GM23338 (cell line): ENCODE data around the gene SAAL1. TPM values are rescaled to one million over a fixed set of nuclear protein-coding genes. Genes with fewer than 3 reads are reported as not detected.

ENCODE experiments used
- ATAC-seq: fragments of 200-7000 bp; cut with Tn5 transposase; 3 replicates; pipeline ENCODE4 v1.9.1; 2020
- DNase-seq: peaks from one replicate; pipeline ENCODE4 v3.0.0-alpha.2; 2015; ENCODE audit warnings: low spot score
- H2AFZ ChIP-seq: fragments of 200-600 bp; sonication (generic); 2 replicates; pipeline ENCODE4 v1.8.0; 2016; ENCODE audit warnings: antibody characterized with exemption, mild to moderate bottlenecking, moderate library complexity
- H3F3A ChIP-seq: fragments of 200-600 bp; sonication (generic); replicated peaks from 2 replicates; pipeline ENCODE4 v1.8.0; 2017; ENCODE audit warnings: antibody characterized with exemption, mixed run types, low read depth
- H3K27ac ChIP-seq: fragments of 200-600 bp; sonication (generic); 2 replicates; pipeline ENCODE4 v1.6.1; 2016; ENCODE audit warnings: low read depth
- H3K27me3 ChIP-seq: fragments of 200-600 bp; sonication (generic); 2 replicates; pipeline ENCODE4 v1.8.0; 2016; ENCODE audit warnings: mild to moderate bottlenecking, mixed run types, moderate library complexity; ENCODE audit not compliant: insufficient read depth
- H3K36me3 ChIP-seq: fragments of 200-600 bp; sonication (generic); 2 replicates; pipeline ENCODE4 v1.8.0; 2016; ENCODE audit warnings: mild to moderate bottlenecking; ENCODE audit not compliant: insufficient read depth
- H3K4me1 ChIP-seq: fragments of 200-600 bp; sonication (generic); 2 replicates; pipeline ENCODE4 v1.8.0; 2016; ENCODE audit warnings: mild to moderate bottlenecking, moderate library complexity; ENCODE audit not compliant: insufficient read depth
- H3K4me2 ChIP-seq: fragments of 200-600 bp; sonication (generic); 2 replicates; pipeline ENCODE4 v1.7.1; 2017; ENCODE audit warnings: mixed run types
- H3K4me3 ChIP-seq: fragments of 200-600 bp; sonication (generic); 2 replicates; pipeline ENCODE4 v1.6.1; 2016; ENCODE audit warnings: mixed run types
- H3K79me2 ChIP-seq: fragments of 200-600 bp; sonication (generic); replicated peaks from 2 replicates; pipeline ENCODE4 v1.8.0; 2017; ENCODE audit warnings: mild to moderate bottlenecking; ENCODE audit not compliant: insufficient read depth
- H3K9me2 ChIP-seq: fragments of 200-600 bp; sonication (generic); 2 replicates; pipeline ENCODE4 v1.8.0; 2017; ENCODE audit not compliant: insufficient read depth
- H4K20me1 ChIP-seq: fragments of 200-600 bp; sonication (generic); replicated peaks from 2 replicates; pipeline ENCODE4 v1.8.0; 2017; ENCODE audit warnings: mild to moderate bottlenecking; ENCODE audit not compliant: insufficient read depth
- H3K27ac Mint-ChIP-seq: 2 replicates; pipeline ENCODE4 v1.8.0; 2020; ENCODE audit warnings: inconsistent platforms, mild to moderate bottlenecking, moderate library complexity, mixed read lengths
- H3K27me3 Mint-ChIP-seq: 3 replicates; pipeline ENCODE4 v1.8.0; 2022; ENCODE audit warnings: low read depth, mild to moderate bottlenecking, moderate library complexity, mixed read lengths, inconsistent platforms; ENCODE audit not compliant: insufficient read depth, poor library complexity
- H3K36me3 Mint-ChIP-seq: 3 replicates; pipeline ENCODE4 v1.8.0; 2021; ENCODE audit warnings: low read depth, mild to moderate bottlenecking, inconsistent platforms, moderate library complexity, mixed read lengths
- H3K4me1 Mint-ChIP-seq: 3 replicates; pipeline ENCODE4 v1.8.0; 2020; ENCODE audit warnings: mild to moderate bottlenecking, inconsistent platforms, mixed read lengths
- H3K4me3 Mint-ChIP-seq: 3 replicates; pipeline ENCODE4 v1.8.0; 2021; ENCODE audit warnings: moderate library complexity, mild to moderate bottlenecking, inconsistent platforms, mixed read lengths
- H3K9me3 Mint-ChIP-seq: 3 replicates; pipeline ENCODE4 v1.8.0; 2020; ENCODE audit warnings: moderate library complexity, mild to moderate bottlenecking, inconsistent platforms, mixed read lengths
- CREB1 ChIP-seq: fragments of 250-450 bp; sonication (Bioruptor Pico); IDR thresholded peaks from 2 replicates; pipeline ENCODE4 v1.5.0; 2020; ENCODE audit warnings: low read depth, mild to moderate bottlenecking, moderate library complexity
- CTCF ChIP-seq, 2 experiments: fragments of 200-600 bp in 1 of 2; sonication (generic) in 1 of 2; conservative IDR thresholded peaks; 2 replicates each; pipeline versions ENCODE4 v1.5.1 to v1.6.1; 2016 to 2017; ENCODE audit warnings: antibody characterized with exemption in 2 of 2, low read depth in 2 of 2, mild to moderate bottlenecking in 2 of 2, moderate library complexity in 1 of 2
- ETS1 ChIP-seq: IDR thresholded peaks from 2 replicates; pipeline ENCODE4 v1.6.1; 2016; ENCODE audit warnings: antibody characterized with exemption
- JUNB ChIP-seq: IDR thresholded peaks from one replicate; pipeline ENCODE4 v1.6.1; 2016; ENCODE audit warnings: antibody characterized with exemption; ENCODE audit not compliant: unreplicated experiment
- POLR2AphosphoS5 ChIP-seq: IDR thresholded peaks from 2 replicates; pipeline ENCODE4 v1.6.1; 2016; ENCODE audit warnings: antibody characterized with exemption, low read depth
- STAT1 ChIP-seq: IDR thresholded peaks from one replicate; pipeline ENCODE4 v1.6.1; 2016; ENCODE audit warnings: antibody characterized with exemption; ENCODE audit not compliant: unreplicated experiment
- ZNF114 ChIP-seq: fragments of 250-450 bp; sonication (Bioruptor Pico); IDR thresholded peaks from 2 replicates; pipeline ENCODE4 v1.5.0; 2020; ENCODE audit warnings: mild to moderate bottlenecking, moderate library complexity
- long read RNA-seq: library from polyadenylated mRNA; unstranded; transcript quantifications from one replicate; pipeline ENCODE4 v2.0.0, GENCODE V29; 2020; ENCODE audit not compliant: unreplicated experiment
- polyA plus RNA-seq: library from polyadenylated mRNA; unstranded; fragments of >200 nt; fragmentation: Nextera tagmentation; extraction: Ambion mirVana; gene quantifications from 2 replicates; pipeline ENCODE4 v1.2.1, GENCODE V29; 2016
- total RNA-seq: library from RNA; depleted of rRNA; stranded (reverse); fragments of >200 nt; shearing (Covaris generic); gene quantifications from 2 replicates; pipeline ENCODE4 v1.2.3, GENCODE V29; 2014; rRNA removed

SAAL1 gene
- total RNA-seq (45.9 and 55.1 TPM in 2 replicates), polyA plus RNA-seq (54.6 and 61.0 TPM in 2 replicates)
- long read RNA-seq, transcript SAAL1-202 (12 exons, 1,582 nt), result major isoform, 26 of 45 reads
- long read RNA-seq, partial matches to known transcripts, result 4 of 45 reads
- long read RNA-seq, other reads (novel, unspliced or antisense), result 11 of 45 reads

GRCh38 chr11:18105802-18106574 is at the start of gene SAAL1:
Gene SAAL1 (minus strand): TSS chr11:18106082. CDS start chr11:18106041, 41 bp downstream.
- no peak within 1 kb of the TSS for H3K27ac ChIP-seq
- H3K27ac Mint-ChIP-seq, result peak within 1 kb of the TSS; percentile 91
- peak; percentile 95 for DNase-seq

GRCh38 chr11:18151581-18151980 is 45.7 kb upstream of the SAAL1 start:
- no peak for ATAC-seq
- peaks cover 8% of the 10 kb centered on the region; the same call in 2 of the 3 replicates for H3K4me1 Mint-ChIP-seq
- H3K4me1 ChIP-seq, result peaks cover 6% of the 10 kb centered on the region; the same call in 1 of the 2 replicates
- H3K4me2 ChIP-seq, result peak overlapping the region; percentile 4; the same call in 1 of the 2 replicates
- H3K9me2 ChIP-seq, result 0 out of 2 replicates have a peak, but pooled peaks cover 15% of the 10 kb centered on the region
- H3K9me3 Mint-ChIP-seq, result peaks cover 5% of the 10 kb centered on the region
- no peak overlapping the region for H3K4me3 ChIP-seq
- H3K4me3 Mint-ChIP-seq, result no peak overlapping the region; the same call in 2 of the 3 replicates
- no peaks in the 10 kb centered on the region for H3F3A ChIP-seq
- peaks cover 2% of the 10 kb centered on the region for H3K27me3 Mint-ChIP-seq
- H3K36me3 ChIP-seq, result no peaks in the 10 kb centered on the region
- H2AFZ ChIP-seq, result no peak overlapping the region
- H3K27ac Mint-ChIP-seq, result no peak overlapping the region
- DNase-seq, result no peak
- H3K27me3 ChIP-seq, result no peaks in the 10 kb centered on the region
- H3K79me2 ChIP-seq, result no peaks in the 10 kb centered on the region
- no peaks in the 10 kb centered on the region; the same call in 1 of the 3 replicates for H3K36me3 Mint-ChIP-seq
- peak overlapping the region; percentile 10; the same call in 1 of the 2 replicates for H3K27ac ChIP-seq
- no peaks in the 10 kb centered on the region for H4K20me1 ChIP-seq
- TF ChIP-seq ZNF114 (CRISPR knock-in tag) (no peak), STAT1 (no peak), JUNB (no peak)

More at GRCh38 chr11:18105802-18106574, at the start of gene SAAL1:
- H3K79me2 ChIP-seq, result peaks cover 47% of the 10 kb centered on the region
- peaks cover 4% of the 10 kb centered on the region; the same call in 1 of the 2 replicates for H3K4me1 ChIP-seq
- ATAC-seq, result peak; percentile 97
- H3K9me3 Mint-ChIP-seq, result no peaks in the 10 kb centered on the region
- H3K36me3 ChIP-seq, result peaks cover 14% of the 10 kb centered on the region; the same call in 1 of the 2 replicates
- H2AFZ ChIP-seq, result peak within 1 kb of the TSS; percentile 97
- H3K4me2 ChIP-seq, result peak within 1 kb of the TSS; percentile 81
- H3K4me3 Mint-ChIP-seq, result peak within 1 kb of the TSS; percentile 97
- H3K4me3 ChIP-seq, result peak within 1 kb of the TSS; percentile 97
- peaks cover 6% of the 10 kb centered on the region for H3K4me1 Mint-ChIP-seq
- peaks cover 11% of the 10 kb centered on the region; the same call in 1 of the 2 replicates for H4K20me1 ChIP-seq
- H3K9me2 ChIP-seq, result no peaks in the 10 kb centered on the region
- no peaks in the 10 kb centered on the region for H3F3A ChIP-seq
- TF ChIP-seq CTCF (conservative IDR thresholded peaks at IDR 0.05; ENCODE audit: low read depth in 2 of 2), result peak; percentile 76 to 87
- TF ChIP-seq ETS1, result peak; percentile 59; the same call in 1 of the 2 replicates
- TF ChIP-seq STAT1, result no peak
- no peak for TF ChIP-seq ZNF114 (CRISPR knock-in tag)
- TF ChIP-seq POLR2AphosphoS5, result peak; percentile 96
- TF ChIP-seq CREB1 (CRISPR knock-in tag), result peak; percentile 45; the same call in 1 of the 2 replicates
- H3K27me3 ChIP-seq, result no peaks in the 10 kb centered on the region
- peaks cover 3% of the 10 kb centered on the region for H3K27me3 Mint-ChIP-seq
- H3K36me3 Mint-ChIP-seq, result peaks cover 24% of the 10 kb centered on the region
